ENCODE data around the gene CAMK1D.

DNA sequence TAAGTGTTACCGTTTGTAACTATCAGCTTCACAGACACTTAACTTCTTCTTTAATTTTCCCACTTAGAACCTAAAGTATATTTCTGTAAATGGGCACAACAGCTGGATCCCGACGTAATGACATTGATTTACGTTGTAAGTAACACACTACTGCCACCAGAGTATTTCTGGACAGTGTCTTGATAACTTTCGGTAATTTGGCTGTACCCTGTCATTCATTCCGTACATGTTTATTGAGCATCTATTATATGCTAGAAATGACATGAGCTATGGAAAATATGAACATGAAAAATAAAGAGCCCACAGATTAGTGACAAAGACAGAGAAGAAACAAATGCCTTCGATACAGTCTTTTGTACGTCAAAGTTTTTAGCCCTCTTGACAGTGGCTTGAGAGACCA, 360.8 kb downstream of the CAMK1D start:
- TF ChIP-seq, protein P1, sequence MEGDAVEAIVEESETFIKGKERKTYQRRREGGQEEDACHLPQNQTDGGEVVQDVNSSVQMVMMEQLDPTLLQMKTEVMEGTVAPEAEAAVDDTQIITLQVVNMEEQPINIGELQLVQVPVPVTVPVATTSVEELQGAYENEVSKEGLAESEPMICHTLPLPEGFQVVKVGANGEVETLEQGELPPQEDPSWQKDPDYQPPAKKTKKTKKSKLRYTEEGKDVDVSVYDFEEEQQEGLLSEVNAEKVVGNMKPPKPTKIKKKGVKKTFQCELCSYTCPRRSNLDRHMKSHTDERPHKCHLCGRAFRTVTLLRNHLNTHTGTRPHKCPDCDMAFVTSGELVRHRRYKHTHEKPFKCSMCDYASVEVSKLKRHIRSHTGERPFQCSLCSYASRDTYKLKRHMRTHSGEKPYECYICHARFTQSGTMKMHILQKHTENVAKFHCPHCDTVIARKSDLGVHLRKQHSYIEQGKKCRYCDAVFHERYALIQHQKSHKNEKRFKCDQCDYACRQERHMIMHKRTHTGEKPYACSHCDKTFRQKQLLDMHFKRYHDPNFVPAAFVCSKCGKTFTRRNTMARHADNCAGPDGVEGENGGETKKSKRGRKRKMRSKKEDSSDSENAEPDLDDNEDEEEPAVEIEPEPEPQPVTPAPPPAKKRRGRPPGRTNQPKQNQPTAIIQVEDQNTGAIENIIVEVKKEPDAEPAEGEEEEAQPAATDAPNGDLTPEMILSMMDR (IDR thresholded peaks at IDR 0.05 in 4 of 5, conservative IDR thresholded peaks at IDR 0.05 in 1 of 5), result no peak
- TF ChIP-seq POLR2A (IDR thresholded peaks at IDR 0.05), result no peak

All from gastrocnemius medialis (tissue), 4 donors.